Stimulated activated naive CD8-positive, alpha-beta T cell treated with anti-CD3 and anti-CD28 coated beads, Interleukin-15, amount 100 ng/mL, for 72 hours (primary cell): Measurements from ENCODE around the gene ZNF423.

Source experiments
- ATAC-seq: fragments of 150-1000 bp; cut with Tn5 transposase; 2 replicates; pipeline ENCODE4 v1.10.0; 2021; ENCODE audit warnings: mild to moderate bottlenecking, moderate library complexity
- DNase-seq, 2 donors: peaks; one replicate each; pipeline ENCODE4 v3.0.0; 2021 to 2022
- H3K27ac Mint-ChIP-seq, 2 donors: one replicate each; pipeline ENCODE4 v1.8.0; 2022; ENCODE audit warnings: mild to moderate bottlenecking in 2 of 2, mixed read lengths in 2 of 2, moderate library complexity in 2 of 2
- H3K27me3 Mint-ChIP-seq: one replicate; pipeline ENCODE4 v1.8.0; 2022; ENCODE audit warnings: mixed read lengths
- H3K4me1 Mint-ChIP-seq: one replicate; pipeline ENCODE4 v1.8.0; 2022; ENCODE audit warnings: mild to moderate bottlenecking, mixed read lengths
- H3K4me3 Mint-ChIP-seq, 2 donors: one replicate each; pipeline ENCODE4 v1.8.0; 2022; ENCODE audit warnings: mild to moderate bottlenecking in 2 of 2, mixed read lengths in 2 of 2, moderate library complexity in 1 of 2
- H3K9me3 Mint-ChIP-seq, 2 donors: one replicate each; pipeline ENCODE4 v1.8.0; 2022; ENCODE audit warnings: mixed read lengths in 2 of 2

The ZNF423 gene

DNA sequence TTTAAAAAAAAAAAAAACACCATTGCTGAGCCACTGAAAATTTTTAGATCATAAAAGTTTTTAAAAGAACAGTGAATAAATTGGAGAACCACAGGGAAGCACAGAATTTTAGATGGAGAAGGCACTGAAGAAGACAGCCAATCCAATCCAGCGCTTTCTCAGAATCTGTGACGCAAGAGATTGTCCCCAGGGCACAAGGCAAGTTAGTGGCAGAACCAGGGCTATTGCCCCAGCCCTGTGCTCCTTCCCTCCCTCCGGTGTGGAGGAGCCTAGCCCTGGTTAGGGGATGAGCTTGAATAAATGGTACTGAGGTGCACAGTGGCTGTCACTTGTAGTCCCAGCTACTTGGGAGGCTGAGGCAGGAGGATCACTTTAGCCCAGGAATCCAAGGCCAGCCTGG is 108.3 kb downstream of the ZNF423 start:
- Mint-ChIP-seq H3K27me3 (peaks cover 7% of the 10 kb centered on the region), H3K27ac (no peak overlapping the region), H3K9me3 (no peaks in the 10 kb centered on the region), H3K4me3 (no peak overlapping the region), H3K4me1 (no peaks in the 10 kb centered on the region)
- DNase-seq (no peak), ATAC-seq (no peak)

GRCh38 chr16:49746545-49746944 is 109.4 kb downstream of the ZNF423 start:
- Mint-ChIP-seq H3K27me3 (no peaks in the 10 kb centered on the region), H3K9me3 (no peaks in the 10 kb centered on the region), H3K27ac (no peak overlapping the region), H3K4me1 (no peaks in the 10 kb centered on the region), H3K4me3 (no peak overlapping the region)
- no peak for DNase-seq
- ATAC-seq = no peak

DNA sequence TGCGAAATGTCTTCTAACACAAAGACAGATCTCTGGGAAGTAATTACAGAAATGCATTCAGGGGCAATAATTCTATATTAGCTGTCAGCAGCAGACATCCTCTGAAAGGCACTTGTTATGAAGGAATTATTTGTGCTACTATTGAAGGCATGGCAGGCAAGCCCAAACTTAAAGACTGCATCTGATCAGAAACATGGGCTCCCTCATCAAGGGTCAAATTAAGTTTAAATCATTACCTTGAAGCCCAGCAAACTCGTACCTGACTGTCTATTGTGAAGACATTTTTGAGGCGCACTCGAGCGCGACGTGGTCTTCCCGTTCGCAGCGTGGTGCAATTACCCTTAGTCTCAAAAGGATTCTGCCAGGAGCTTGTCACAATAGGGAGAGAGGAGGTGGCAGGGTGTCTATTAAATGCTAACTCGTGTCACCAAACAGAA is 110.6 kb downstream of the ZNF423 start:
- no peaks in the 10 kb centered on the region for H3K27me3 Mint-ChIP-seq
- H3K27ac Mint-ChIP-seq = no peak overlapping the region
- H3K9me3 Mint-ChIP-seq = no peaks in the 10 kb centered on the region
- no peak for ATAC-seq
- H3K4me1 Mint-ChIP-seq = no peaks in the 10 kb centered on the region
- no peak overlapping the region for H3K4me3 Mint-ChIP-seq
- no peak for DNase-seq

GRCh38 chr16:49744244-49745220 is 111.4 kb downstream of the ZNF423 start:
- DNase-seq (no peak), ATAC-seq (peak; percentile 15)
- Mint-ChIP-seq H3K27ac (no peak overlapping the region), H3K4me3 (no peak overlapping the region), H3K4me1 (no peaks in the 10 kb centered on the region), H3K27me3 (no peaks in the 10 kb centered on the region), H3K9me3 (no peaks in the 10 kb centered on the region)

DNA sequence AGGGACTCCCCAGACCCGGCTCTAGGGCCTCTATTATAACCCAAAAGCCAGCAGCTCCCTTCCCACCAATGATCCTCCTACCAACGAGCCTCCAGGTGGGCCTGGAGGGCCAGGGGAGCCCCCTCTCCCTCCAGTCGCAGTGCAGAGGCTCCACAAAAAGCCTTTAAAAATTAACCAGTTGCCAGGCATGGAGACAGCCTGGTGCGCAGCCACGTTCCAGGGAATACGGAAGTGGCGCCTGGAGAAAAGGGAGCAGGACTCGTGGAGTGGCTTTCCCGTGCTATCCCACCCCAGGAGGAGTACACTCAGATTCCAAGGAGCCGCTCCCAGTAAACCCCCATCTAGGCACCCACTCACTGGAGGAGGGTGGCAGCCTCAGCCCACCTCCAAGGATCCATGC is 112.3 kb downstream of the ZNF423 start:
- no peaks in the 10 kb centered on the region for H3K27me3 Mint-ChIP-seq
- no peaks in the 10 kb centered on the region for H3K4me1 Mint-ChIP-seq
- ATAC-seq (no peak), DNase-seq (no peak)
- no peak overlapping the region for H3K4me3 Mint-ChIP-seq
- H3K9me3 Mint-ChIP-seq = no peaks in the 10 kb centered on the region
- H3K27ac Mint-ChIP-seq = no peak overlapping the region

- Mint-ChIP-seq H3K4me3 (no peak overlapping the region), H3K27me3 (no peaks in the 10 kb centered on the region), H3K9me3 (no peaks in the 10 kb centered on the region), H3K4me1 (no peaks in the 10 kb centered on the region), H3K27ac (no peak overlapping the region)
- ATAC-seq = no peak
- no peak for DNase-seq
These were observed 112.8 kb downstream of the ZNF423 start for GRCh38 chr16:49743203-49743464.

DNA sequence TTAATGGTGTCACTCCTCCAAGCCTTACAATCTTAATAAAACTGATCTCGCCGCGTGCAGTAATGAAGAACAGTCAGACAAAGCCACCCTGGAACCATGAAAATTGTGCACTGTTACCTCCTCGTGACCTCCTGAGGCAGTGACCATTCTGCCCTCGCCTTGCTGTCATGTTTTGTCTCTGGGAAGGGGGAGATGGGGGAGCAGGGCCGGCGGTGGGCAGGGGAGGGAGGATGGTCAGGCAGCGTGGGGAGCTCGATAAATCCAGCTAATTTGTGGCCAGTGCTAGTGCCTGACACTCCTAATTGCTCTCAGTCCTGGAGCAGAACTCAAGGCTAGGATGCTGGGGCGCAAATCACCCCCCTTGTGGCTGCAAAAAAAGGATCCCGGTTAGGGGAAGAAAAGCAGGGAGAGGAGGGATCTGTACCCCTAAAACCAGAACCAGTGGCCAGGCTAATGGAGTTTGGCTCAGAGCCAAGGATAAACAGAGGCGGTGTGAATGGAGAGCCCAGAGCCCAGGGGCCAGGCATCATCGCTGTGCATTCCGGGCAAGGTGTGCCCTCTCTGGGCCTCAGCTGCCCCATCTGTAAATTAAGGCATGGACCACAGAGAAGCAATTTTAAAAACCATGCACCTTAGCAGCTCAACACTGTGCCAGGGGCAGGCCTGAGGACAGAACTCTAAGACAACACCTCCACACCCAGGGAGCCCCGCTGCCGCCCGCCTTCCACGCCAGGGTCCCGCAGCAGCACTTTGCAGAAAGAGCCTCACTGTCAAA is 113.3 kb downstream of the ZNF423 start:
- no peak for DNase-seq
- no peak for ATAC-seq
- Mint-ChIP-seq H3K27ac (no peak overlapping the region), H3K27me3 (no peaks in the 10 kb centered on the region), H3K9me3 (no peaks in the 10 kb centered on the region), H3K4me3 (no peak overlapping the region), H3K4me1 (no peaks in the 10 kb centered on the region)

- Mint-ChIP-seq H3K27me3 (no peaks in the 10 kb centered on the region), H3K27ac (no peak overlapping the region), H3K4me3 (no peak overlapping the region), H3K4me1 (no peaks in the 10 kb centered on the region), H3K9me3 (no peaks in the 10 kb centered on the region)
- no peak for ATAC-seq
- no peak for DNase-seq
These were observed 115.7 kb downstream of the ZNF423 start for GRCh38 chr16:49740256-49740655.

DNA sequence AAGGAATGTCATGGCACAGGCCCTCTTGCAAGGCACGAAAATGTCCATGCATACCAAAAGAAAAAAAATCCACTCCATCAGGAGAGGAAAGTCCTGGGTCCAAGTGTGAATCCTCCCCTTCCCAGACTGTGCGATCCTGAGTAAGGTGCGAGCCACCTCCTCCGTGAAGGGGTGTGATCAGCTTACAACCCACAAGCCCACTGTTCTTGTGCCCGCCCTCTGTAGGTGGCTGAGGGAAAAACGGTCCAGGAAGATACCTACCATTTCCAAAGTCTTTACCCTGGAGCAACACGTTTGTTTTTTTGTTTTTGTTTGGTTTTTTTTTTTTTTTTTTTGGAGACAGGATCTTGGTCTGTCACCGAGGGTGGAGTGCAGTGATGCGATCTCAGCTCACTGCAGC is 116.5 kb downstream of the ZNF423 start:
- Mint-ChIP-seq H3K4me1 (no peaks in the 10 kb centered on the region), H3K9me3 (no peaks in the 10 kb centered on the region), H3K27me3 (no peaks in the 10 kb centered on the region), H3K4me3 (no peak overlapping the region), H3K27ac (no peak overlapping the region)
- no peak for ATAC-seq
- DNase-seq = no peak

DNA sequence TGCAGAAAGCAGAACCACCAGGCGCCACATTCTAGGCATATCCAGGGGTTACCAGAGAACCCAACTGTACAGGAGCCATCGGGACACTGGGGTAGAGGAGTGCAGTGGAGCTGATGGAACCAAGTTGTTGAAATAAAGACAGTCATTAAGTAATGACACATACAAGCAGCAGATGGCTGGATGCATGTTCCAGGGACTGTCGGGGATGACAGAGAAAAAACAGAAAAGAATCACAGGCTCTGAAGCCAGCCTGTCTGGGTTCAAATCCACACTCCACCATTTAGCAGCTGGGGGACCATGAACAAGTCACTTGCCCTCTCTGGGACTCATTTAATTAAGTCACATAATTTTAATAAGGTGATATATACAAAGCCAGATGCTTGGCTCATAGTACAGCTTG is 117.1 kb downstream of the ZNF423 start:
- H3K4me3 Mint-ChIP-seq = no peak overlapping the region
- H3K27me3 Mint-ChIP-seq = no peaks in the 10 kb centered on the region
- DNase-seq (no peak), ATAC-seq (no peak)
- no peaks in the 10 kb centered on the region for H3K9me3 Mint-ChIP-seq
- no peak overlapping the region for H3K27ac Mint-ChIP-seq
- H3K4me1 Mint-ChIP-seq = no peaks in the 10 kb centered on the region

GRCh38 chr16:49738001-49738400 is 117.9 kb downstream of the ZNF423 start:
- Mint-ChIP-seq H3K27ac (no peak overlapping the region), H3K9me3 (no peaks in the 10 kb centered on the region), H3K4me3 (no peak overlapping the region), H3K4me1 (no peaks in the 10 kb centered on the region), H3K27me3 (no peaks in the 10 kb centered on the region)
- ATAC-seq = no peak
- DNase-seq = no peak

GRCh38 chr16:49737541-49737940 is 118.4 kb downstream of the ZNF423 start:
- no peak for DNase-seq
- no peaks in the 10 kb centered on the region for H3K27me3 Mint-ChIP-seq
- H3K4me3 Mint-ChIP-seq = no peak overlapping the region
- no peak overlapping the region for H3K27ac Mint-ChIP-seq
- H3K4me1 Mint-ChIP-seq = no peaks in the 10 kb centered on the region
- no peaks in the 10 kb centered on the region for H3K9me3 Mint-ChIP-seq
- ATAC-seq = no peak

GRCh38 chr16:49734331-49734730 is 121.6 kb downstream of the ZNF423 start:
- Mint-ChIP-seq H3K4me1 (no peaks in the 10 kb centered on the region), H3K4me3 (no peak overlapping the region), H3K27ac (peak overlapping the region in 1 of 2 donors; percentile 84), H3K27me3 (no peaks in the 10 kb centered on the region), H3K9me3 (peaks cover 0 to 9% of the 10 kb centered on the region in 2 donors)
- DNase-seq (no peak), ATAC-seq (no peak)

DNA sequence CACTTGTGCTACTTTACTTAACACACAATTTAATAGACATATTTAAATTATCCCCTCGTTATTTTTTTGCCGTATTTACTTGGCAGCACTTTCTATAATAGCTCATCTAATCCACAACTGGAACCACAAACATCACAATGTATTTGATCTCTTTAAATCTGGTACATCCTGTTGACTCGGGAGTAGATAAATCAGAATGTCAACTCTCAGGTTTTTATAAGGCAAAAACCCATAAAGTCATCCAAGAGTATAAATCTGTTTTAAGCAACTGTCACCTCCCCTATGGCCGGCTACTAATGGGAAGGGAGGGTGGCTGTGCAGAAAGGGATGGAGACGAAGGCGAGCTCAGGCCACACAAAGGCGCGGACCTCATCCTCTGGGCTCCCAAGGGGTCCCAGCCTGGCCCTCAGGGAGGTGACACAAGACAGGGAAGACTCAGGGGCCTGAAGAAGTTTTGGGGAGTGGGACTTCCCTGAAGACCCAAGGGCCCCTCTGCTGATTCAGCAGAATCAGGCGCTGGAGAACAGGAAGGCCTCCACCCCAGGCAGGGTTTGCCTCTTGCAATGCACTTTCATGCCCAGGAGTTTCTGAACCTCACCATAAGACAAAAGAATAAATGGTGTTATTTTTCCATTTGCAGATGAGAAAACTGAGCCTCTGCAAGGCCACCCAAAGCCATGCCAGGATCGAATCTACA is 122.5 kb downstream of the ZNF423 start:
- Mint-ChIP-seq H3K4me3 (no peak overlapping the region), H3K27me3 (no peaks in the 10 kb centered on the region), H3K9me3 (peaks cover 0 to 9% of the 10 kb centered on the region in 2 donors), H3K4me1 (no peaks in the 10 kb centered on the region), H3K27ac (no peak overlapping the region)
- DNase-seq (no peak), ATAC-seq (no peak)

DNA sequence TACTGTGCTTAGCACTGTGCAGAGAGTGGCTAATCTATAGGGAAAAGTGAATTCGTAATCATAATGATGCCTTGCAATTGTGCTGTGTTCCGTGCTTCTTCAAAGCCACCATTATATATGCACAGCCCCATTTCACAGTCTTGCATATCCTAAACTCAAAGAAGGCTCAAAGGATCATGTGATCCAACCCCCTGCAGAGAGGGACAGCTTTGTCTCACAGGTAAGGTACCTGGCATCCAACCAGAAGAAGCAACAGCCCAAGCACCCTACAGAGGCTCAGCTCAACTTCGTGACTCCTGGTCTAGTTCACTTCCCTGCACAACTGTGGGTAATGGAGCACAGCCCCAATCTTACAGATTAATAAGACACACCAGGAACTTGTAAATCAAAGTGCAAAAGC is 124.0 kb downstream of the ZNF423 start:
- no peaks in the 10 kb centered on the region for H3K4me1 Mint-ChIP-seq
- ATAC-seq = no peak
- H3K9me3 Mint-ChIP-seq = peaks cover 0 to 9% of the 10 kb centered on the region in 2 donors
- H3K27ac Mint-ChIP-seq = no peak overlapping the region
- DNase-seq = no peak
- H3K27me3 Mint-ChIP-seq = no peaks in the 10 kb centered on the region
- no peak overlapping the region for H3K4me3 Mint-ChIP-seq

DNA sequence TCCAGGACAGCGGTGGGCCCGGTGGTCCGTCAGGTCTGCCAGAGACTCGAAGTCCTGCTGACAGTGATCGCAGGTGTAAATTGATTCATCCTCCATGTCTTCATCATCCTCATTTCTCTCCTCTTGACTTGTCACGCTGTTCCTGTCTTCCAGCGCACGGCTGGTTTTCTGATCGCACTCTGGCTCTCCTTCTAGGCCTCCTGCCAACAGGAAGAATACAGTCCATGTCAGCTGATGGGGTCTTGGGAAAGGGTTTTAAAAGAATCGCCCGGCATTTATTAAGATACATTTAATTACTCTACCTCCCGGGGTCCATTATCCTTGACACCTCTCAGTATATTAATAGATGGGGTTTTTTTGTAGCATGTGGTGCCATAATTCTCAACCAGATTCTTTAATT is 125.1 kb downstream of the ZNF423 start:
- H3K4me3 Mint-ChIP-seq = no peak overlapping the region
- DNase-seq (no peak), ATAC-seq (no peak)
- H3K9me3 Mint-ChIP-seq = peaks cover 0 to 9% of the 10 kb centered on the region in 2 donors
- no peak overlapping the region for H3K27ac Mint-ChIP-seq
- H3K27me3 Mint-ChIP-seq = no peaks in the 10 kb centered on the region
- no peaks in the 10 kb centered on the region for H3K4me1 Mint-ChIP-seq
